GM10266 (cell line): Measurements from ENCODE around the gene PROZ.

Experiments
- DNase-seq: peaks from one replicate; pipeline ENCODE4 v3.0.0; 2012; ENCODE audit errors: extremely low spot score
- TF ChIP-seq, protein P1 (sequence below): IDR thresholded peaks from 2 replicates; pipeline ENCODE4 v1.5.1; 2012; ENCODE audit warnings: mild to moderate bottlenecking, low read depth; ENCODE audit not compliant: control insufficient read depth, insufficient read depth; ENCODE audit errors: missing control alignments

The PROZ gene

DNA sequence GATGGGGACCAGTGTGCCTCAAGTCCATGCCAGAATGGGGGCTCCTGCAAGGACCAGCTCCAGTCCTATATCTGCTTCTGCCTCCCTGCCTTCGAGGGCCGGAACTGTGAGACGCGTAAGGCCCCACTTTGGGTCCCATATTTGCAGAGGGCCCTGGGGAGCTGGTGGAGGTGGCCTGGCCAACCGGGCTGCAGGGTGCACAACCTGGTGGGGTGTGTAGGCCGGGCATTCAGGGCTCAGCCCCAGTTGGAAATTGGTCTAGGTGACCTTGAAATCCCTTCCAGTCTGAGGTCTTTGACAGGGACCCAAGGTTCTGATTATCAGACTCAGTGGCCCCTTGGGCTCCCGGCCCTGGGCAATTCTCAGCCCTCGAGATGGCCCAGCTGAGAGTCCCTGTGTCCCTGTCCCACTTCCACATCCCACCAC is 44.6 kb upstream of the PROZ start:
- TF ChIP-seq, protein P1, sequence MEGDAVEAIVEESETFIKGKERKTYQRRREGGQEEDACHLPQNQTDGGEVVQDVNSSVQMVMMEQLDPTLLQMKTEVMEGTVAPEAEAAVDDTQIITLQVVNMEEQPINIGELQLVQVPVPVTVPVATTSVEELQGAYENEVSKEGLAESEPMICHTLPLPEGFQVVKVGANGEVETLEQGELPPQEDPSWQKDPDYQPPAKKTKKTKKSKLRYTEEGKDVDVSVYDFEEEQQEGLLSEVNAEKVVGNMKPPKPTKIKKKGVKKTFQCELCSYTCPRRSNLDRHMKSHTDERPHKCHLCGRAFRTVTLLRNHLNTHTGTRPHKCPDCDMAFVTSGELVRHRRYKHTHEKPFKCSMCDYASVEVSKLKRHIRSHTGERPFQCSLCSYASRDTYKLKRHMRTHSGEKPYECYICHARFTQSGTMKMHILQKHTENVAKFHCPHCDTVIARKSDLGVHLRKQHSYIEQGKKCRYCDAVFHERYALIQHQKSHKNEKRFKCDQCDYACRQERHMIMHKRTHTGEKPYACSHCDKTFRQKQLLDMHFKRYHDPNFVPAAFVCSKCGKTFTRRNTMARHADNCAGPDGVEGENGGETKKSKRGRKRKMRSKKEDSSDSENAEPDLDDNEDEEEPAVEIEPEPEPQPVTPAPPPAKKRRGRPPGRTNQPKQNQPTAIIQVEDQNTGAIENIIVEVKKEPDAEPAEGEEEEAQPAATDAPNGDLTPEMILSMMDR = no peak
- DNase-seq = no peak

DNA sequence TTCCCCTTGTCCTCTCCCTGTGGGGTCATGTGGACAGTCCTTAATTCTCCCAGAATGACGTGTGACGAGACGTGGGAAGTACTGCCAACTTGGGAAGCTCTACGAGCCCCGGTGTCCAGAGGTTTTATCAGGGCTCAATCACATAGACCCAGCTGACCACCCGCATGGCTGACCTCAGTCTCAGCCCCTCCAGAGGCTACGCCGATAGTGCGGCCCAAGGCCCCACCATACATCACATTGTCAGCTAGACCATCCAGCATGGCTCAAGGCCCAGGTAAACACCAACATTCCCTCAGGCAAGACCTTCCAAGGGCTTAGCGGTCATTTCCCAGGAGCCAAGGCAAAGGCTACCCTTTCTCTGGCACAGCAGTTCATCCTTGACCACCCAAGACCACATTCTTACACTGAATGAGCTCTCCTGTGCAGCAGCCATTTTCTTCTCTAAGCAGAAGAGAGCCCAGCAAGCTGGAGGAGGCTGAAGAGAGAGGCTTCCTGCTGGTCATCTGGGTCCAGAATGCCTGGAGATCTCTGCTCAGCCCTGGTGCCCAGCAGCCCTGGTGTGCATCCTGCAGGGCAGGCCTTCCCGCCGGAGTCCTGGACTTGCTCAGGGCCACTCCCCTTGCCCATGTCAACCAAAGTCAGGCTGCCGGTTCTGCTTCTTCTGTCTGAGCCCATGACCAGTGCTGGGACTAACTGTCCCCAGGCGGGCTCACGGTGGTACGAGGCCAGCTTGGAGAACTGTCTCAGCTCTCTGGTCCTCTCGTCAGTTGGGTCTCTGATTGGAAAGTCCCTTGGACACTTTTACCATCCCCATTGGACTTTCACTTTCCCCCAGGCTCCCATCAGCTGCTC is 43.7 kb upstream of the PROZ start:
- TF ChIP-seq, protein P1 = no peak
- DNase-seq = no peak

DNA sequence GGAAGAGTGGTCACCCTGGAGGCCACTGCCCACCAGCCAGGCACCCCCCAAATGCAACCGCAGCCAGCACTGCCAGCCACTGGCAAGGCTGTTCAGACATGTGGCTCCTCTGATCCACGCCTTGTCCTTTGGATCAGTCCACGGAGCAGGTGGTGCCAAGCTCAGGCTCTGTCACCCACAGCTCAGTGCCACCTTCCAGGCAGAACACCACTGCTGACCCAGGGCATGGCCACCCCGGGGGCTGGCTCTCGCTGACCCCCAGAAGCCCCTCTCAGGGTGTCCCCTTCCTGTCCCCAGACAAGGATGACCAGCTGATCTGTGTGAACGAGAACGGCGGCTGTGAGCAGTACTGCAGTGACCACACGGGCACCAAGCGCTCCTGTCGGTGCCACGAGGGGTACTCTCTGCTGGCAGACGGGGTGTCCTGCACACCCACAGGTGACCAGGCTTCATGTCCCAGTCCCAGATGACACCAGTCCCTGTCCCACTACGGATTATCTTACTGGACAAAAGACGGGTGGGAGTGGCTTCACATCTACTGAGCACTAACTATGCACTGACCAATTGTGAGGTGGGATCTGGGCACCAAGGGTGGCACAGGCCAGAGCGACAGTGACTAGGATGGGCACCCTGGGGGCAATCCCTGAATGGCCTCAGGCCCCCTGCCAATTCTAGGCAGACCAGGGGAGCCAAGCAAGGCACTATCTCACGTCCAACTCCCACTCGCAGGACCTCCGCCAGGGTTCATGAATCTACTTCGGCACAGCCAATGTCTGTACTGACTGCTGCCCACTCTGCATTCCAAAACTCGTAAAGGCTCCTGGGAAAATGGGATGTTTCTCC is 42.9 kb upstream of the PROZ start:
- no peak for DNase-seq
- TF ChIP-seq, protein P1 = no peak

DNA sequence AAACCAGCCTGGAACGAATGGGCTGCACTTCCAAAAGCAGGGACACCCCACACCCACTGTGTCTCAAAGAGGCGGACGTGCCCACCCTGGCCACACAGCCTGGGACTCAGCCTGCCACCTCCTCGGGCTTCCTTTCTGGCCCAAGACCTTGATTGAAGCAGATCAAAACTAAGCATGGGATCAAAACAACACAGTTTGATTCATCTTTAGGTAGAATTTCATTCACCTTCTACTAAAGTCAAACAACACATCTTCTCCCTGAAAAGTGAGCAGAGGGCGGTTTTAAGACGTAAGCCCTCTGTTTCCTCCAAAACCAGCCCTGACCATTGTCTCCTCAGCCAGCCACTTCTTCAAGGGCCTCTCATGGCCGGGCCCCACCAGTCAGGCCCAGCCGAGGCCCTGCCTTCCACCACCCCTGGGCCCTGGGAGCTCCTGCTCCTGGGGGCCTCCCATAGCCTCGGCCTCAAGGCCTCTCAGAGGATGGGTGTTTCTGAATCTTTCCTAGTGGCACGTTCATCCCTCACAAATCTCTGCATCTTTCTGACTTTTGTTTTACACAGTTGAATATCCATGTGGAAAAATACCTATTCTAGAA is 42.1 kb upstream of the PROZ start:
- TF ChIP-seq, protein P1 = no peak
- DNase-seq = no peak

DNA sequence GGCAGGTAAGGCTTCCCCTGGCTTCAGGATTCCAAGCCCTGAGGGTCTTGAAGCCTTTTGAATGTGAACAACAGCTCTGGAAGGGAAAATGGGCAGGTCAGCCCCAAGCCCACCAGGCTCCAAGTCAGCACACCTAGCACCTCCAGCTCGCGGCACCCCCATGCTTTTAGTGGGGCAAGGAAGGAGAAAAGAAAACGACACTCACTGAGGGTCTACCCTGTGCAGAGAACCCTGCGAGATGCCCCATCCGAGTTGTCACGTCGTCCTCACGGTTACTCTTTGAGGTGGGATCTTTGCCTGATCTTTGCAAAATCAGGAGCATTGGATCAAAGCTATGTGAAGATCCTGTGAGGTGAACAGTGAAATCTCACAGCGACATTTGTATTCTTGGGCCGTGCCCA is 41.6 kb upstream of the PROZ start:
- DNase-seq = no peak
- TF ChIP-seq, protein P1 = no peak

DNA sequence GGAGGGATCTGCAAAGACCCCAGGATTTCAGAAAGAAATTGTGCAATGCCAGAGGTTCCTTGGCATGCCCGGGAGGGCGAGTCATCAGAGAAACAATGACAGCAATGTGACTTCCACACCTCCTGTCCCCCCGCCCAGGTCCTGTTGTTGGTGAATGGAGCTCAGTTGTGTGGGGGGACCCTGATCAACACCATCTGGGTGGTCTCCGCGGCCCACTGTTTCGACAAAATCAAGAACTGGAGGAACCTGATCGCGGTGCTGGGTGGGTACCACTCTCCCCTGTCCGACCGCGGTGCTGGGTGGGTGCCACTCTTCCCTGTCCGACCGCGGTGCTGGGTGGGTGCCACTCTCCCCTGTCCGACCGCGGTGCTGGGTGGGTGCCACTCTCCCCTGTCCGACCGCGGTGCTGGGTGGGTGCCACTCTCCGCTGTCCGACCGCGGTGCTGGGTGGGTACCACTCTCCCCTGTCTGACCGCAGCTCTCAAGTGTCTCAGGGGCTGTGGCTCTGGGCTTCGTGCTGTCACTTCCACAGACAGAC is 41.0 kb upstream of the PROZ start:
- DNase-seq = no peak
- TF ChIP-seq, protein P1 = no peak
